ENCODE data around the gene TMEM126B. TPM values are rescaled to one million over a fixed set of nuclear protein-coding genes. Genes with fewer than 3 reads are reported as not detected.
A peak's percentile ranks its signal among the peaks of the same experiment; 100 is the strongest.

Gene TMEM126B
- total RNA-seq, 1 experiment from 2014 or later: 30.5 TPM

DNA sequence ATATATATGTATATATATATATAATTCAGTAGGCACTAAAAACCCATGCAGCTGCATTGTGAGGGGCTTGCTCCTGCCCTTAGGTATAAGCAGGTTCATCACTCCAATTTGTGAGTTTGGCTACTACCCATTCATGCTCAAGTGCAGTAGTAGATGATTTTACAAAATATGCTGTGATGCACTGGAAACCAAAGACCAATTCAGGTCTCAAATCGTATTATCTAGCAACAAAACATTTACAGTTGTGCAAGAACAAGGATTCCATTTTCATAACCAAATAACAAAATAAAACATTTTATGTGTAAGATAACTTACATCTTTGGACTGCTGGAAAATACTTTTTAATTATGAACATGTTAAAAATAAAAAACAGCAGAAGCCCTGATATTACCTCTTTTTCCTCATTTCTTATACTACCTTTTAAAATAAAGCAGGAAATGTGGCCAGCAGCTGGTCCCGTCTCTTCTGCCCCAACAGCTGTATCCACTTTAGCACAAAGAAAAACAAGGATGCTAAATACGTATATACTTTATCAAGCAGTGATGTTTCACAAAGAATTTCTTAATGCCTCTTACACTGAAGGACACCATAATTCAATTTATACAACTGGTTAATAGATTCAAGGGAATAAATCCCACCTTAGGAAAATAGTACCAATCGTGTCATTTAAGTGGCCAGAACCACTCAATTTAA lies 33.7 kb downstream of the TMEM126B start:
- CTCF ChIA-PET: no interaction called here
- Mint-ChIP-seq H3K27me3 (ENCODE audit: unreplicated experiment) (no peaks in the 10 kb centered on the region), H3K27ac (ENCODE audit: unreplicated experiment) (no peak overlapping the region), H3K36me3 (ENCODE audit: insufficient read depth, unreplicated experiment) (peaks cover 58% of the 10 kb centered on the region), H3K4me1 (ENCODE audit: low read depth, unreplicated experiment) (no peaks in the 10 kb centered on the region), H3K4me3 (ENCODE audit: low read depth, unreplicated experiment) (peak overlapping the region; percentile 87), H3K9me3 (ENCODE audit: low read depth, unreplicated experiment) (no peaks in the 10 kb centered on the region)
- BruUV-seq (replicated peaks): no TSS peak
- no peak for DNase-seq
- intact Hi-C loops (cut with micrococcal nuclease; ENCODE audit: unreplicated experiment): loop anchor here (5.0 kb wide), 1 partner anchor 65 kb away; no protein-coding TSS in a partner anchor
- TF ChIP-seq, protein P1, sequence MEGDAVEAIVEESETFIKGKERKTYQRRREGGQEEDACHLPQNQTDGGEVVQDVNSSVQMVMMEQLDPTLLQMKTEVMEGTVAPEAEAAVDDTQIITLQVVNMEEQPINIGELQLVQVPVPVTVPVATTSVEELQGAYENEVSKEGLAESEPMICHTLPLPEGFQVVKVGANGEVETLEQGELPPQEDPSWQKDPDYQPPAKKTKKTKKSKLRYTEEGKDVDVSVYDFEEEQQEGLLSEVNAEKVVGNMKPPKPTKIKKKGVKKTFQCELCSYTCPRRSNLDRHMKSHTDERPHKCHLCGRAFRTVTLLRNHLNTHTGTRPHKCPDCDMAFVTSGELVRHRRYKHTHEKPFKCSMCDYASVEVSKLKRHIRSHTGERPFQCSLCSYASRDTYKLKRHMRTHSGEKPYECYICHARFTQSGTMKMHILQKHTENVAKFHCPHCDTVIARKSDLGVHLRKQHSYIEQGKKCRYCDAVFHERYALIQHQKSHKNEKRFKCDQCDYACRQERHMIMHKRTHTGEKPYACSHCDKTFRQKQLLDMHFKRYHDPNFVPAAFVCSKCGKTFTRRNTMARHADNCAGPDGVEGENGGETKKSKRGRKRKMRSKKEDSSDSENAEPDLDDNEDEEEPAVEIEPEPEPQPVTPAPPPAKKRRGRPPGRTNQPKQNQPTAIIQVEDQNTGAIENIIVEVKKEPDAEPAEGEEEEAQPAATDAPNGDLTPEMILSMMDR (IDR thresholded peaks at IDR 0.05; ENCODE audit: unreplicated experiment): no peak

DNA sequence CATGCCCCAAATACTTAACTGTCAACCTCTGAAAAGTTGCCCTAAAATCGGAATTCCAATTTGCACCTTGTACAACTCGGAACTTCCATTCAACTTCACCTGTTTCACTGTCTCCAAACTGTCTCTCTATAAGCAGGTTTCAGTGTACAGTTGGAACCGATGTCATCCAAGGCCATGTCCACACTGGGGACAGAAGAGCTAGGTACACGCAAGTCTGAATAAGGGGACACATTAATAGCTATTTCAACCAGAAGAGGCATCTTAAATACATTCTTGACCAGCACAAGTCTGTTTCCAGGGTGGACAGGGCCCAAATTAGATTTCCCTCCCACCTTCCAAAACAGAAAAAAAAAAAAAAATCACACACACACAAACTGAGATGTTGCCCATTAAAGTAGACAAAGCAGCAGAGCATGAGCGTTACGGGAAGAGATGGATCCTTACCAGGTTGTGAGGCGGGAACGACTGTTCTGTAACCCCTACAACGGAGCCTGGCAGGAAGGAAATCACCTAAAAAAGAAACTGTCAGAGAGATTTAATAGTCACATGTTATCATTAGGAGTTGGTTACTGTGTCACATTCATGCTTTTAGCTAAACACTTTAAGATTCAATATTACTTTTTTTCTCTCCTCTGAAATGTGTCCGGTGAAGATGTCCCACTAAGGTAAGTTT lies 34.8 kb downstream of the TMEM126B start:
- CTCF ChIA-PET: no interaction called here
- TSS peak; percentile 41 for BruUV-seq (replicated peaks)
- intact Hi-C loops (cut with micrococcal nuclease; ENCODE audit: unreplicated experiment): loop anchor here (5.0 kb wide), 1 partner anchor 66 kb away; no protein-coding TSS in a partner anchor

DNA sequence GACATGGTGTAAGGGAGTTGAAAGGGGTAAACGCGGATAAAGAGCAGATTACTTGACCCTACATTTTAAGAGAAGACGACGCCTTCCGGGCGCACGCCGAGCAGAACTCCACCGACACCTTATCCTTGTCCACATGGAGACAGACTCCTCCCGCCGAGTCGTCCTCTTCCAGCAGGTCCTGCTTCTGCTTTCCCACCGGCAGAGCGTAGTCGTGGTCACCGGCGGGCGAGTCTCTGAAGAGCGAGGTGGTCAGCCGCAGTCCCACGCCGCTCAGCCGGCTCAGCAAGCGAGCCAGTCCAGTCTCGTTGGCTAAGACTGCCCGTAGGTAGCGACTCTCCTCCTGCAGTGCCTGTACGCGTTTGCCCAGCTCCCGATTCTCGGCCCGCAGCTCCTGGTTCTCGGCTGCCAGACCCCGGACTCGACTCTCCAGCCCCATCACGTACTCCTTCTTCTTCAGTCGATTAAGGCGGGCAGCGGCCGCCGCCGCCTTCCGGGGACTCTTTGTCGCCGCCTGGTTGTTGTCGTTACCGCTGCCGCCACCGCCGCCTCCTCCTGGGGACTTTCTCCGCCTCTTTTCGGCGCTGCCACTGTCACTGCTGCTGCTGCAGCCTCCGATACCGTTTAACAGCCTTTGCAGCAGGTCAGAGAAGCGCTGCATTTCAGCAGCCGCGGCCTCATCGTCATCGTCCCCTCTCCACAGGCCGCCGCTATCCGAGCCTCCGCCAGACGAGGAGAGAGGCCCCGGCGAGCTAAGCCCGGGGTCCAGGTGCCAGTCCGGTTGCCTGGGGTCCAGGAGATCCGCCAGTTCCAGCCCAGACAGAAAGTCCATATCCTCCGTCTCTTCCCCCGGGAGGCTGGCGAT lies 35.6 kb downstream of the TMEM126B start:
- TF ChIP-seq, protein P1 (IDR thresholded peaks at IDR 0.05; ENCODE audit: unreplicated experiment): no peak
- intact Hi-C loops (cut with micrococcal nuclease; ENCODE audit: unreplicated experiment): loop anchor here (5.0 kb wide), 1 partner anchor 67 kb away; no protein-coding TSS in a partner anchor
- BruUV-seq (replicated peaks): no TSS peak
- DNase-seq: peak; percentile 76
- H3K27me3 Mint-ChIP-seq (ENCODE audit: unreplicated experiment): no peaks in the 10 kb centered on the region
- H3K4me1 Mint-ChIP-seq (ENCODE audit: low read depth, unreplicated experiment): no peaks in the 10 kb centered on the region
- peaks cover 58% of the 10 kb centered on the region for H3K36me3 Mint-ChIP-seq (ENCODE audit: insufficient read depth, unreplicated experiment)
- H3K4me3 Mint-ChIP-seq (ENCODE audit: low read depth, unreplicated experiment): peak overlapping the region; percentile 87
- H3K9me3 Mint-ChIP-seq (ENCODE audit: low read depth, unreplicated experiment): no peaks in the 10 kb centered on the region
- peak overlapping the region; percentile 76 for H3K27ac Mint-ChIP-seq (ENCODE audit: unreplicated experiment)
- CTCF ChIA-PET: interaction anchor here (0.6 kb wide), 1 partner anchor 141 kb away, joined by 4 read pairs; no protein-coding TSS in a partner anchor

More for the DNA sequence above, 34.8 kb downstream of the TMEM126B start:
- H3K27me3 Mint-ChIP-seq (ENCODE audit: unreplicated experiment): no peaks in the 10 kb centered on the region
- no peaks in the 10 kb centered on the region for H3K4me1 Mint-ChIP-seq (ENCODE audit: low read depth, unreplicated experiment)
- H3K9me3 Mint-ChIP-seq (ENCODE audit: low read depth, unreplicated experiment): no peaks in the 10 kb centered on the region
- TF ChIP-seq, protein P1 (IDR thresholded peaks at IDR 0.05; ENCODE audit: unreplicated experiment): no peak
- H3K27ac Mint-ChIP-seq (ENCODE audit: unreplicated experiment): peak overlapping the region; percentile 76
- H3K36me3 Mint-ChIP-seq (ENCODE audit: insufficient read depth, unreplicated experiment): peaks cover 58% of the 10 kb centered on the region
- no peak for DNase-seq
- peak overlapping the region; percentile 87 for H3K4me3 Mint-ChIP-seq (ENCODE audit: low read depth, unreplicated experiment)
